HG03342 (cell line): ENCODE results near the gene IL6R.

Experiments used
- ATAC-seq: cut with Tn5 transposase; IDR thresholded peaks from one replicate; pipeline ENCODE4 v1.9.1; 2021; ENCODE audit warnings: mild to moderate bottlenecking, moderate library complexity; ENCODE audit not compliant: unreplicated experiment

Gene IL6R

DNA sequence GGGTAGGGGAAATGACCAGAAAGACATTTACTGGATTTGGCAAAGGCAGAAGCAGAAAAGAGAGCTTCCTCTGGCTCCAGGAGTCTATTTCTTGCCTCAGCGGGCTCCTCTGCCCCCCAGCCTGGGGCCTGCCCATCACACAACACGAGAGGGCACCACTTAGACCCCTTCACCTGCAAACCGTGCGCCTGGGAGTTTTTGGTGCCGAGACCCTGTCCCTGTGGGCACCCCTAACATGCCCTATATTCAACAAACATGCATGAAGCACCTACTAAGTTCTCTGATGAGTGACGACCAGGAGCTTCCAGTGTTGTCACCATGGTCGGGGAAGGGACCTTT, 18.8 kb downstream of the IL6R start:
- no peak for ATAC-seq

DNA sequence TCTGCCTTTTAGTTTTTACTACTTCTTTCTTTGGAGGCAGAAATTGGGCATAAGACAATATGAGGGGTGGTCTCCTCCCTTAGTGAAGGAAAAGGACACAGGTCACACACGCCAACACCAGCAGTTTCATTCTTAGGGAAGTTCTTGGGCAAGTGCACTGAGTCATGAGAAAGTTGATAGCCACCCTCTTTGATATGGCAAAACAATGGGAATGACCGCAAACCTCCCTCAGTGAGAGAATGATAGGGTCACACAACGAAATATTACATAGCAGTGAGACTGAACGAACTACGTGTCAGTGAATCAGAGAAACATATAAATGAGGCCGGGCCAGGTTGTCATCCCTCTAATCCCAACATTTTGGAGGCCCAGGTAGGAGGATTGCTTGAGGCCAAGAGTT, 20.0 kb downstream of the IL6R start:
- ATAC-seq: no peak

DNA sequence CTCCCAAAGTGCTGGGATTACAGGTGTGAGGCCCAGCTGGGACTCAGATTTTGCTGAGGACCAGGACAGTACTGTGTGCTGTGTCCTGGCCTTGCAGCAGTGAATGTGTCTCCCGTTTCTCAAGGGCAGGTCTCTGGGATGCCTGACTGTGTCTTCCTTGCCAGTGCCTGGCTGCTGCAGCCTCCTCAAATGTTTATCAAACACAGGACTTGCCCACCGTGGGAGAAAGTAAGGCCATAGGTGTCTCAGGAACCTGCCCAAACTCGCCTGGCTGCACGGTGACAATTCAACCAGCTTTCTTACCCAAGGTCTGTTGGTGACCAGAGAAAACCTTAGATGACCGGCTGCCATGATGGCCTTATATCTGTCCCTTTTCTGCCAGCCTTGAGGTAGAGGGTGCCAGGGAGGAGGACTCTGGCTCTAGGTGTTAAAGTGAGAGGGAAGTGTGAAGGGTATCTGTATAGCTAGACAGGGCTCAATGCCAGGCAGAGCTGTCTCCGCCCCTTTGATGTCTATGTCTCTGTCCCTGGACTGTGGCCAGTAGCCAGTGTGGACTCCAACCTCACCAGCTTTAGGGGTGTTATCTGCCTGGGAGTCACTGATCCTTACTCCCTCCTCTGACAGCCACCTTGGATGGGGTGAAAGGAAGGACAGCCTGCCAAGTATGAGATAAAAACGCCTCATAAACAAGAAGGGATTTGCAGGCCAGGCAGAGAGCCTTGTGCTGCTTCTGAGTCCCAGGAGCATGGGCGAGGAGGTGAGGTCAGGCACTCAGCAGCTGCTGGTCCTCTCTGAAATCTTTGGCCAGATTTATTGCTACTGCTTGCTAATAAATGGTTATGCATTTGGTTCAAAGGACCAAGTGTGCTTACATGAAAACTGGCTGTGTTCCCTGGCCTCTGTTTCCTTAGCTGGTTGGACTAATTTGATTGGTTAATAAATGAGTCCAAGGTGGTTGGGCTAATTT, 22.3 kb downstream of the IL6R start:
- ATAC-seq: no peak

DNA sequence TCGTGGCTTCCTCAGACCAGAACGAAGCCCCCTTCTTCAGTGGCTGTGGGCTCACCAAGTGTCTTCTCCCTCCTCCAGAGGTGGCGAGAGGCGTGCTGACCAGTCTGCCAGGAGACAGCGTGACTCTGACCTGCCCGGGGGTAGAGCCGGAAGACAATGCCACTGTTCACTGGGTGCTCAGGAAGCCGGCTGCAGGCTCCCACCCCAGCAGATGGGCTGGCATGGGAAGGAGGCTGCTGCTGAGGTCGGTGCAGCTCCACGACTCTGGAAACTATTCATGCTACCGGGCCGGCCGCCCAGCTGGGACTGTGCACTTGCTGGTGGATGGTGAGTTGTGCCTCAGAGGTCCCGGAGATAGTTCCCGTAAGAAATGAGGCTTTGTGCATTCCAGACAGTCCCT, 24.0 kb downstream of the IL6R start:
- no peak for ATAC-seq

DNA sequence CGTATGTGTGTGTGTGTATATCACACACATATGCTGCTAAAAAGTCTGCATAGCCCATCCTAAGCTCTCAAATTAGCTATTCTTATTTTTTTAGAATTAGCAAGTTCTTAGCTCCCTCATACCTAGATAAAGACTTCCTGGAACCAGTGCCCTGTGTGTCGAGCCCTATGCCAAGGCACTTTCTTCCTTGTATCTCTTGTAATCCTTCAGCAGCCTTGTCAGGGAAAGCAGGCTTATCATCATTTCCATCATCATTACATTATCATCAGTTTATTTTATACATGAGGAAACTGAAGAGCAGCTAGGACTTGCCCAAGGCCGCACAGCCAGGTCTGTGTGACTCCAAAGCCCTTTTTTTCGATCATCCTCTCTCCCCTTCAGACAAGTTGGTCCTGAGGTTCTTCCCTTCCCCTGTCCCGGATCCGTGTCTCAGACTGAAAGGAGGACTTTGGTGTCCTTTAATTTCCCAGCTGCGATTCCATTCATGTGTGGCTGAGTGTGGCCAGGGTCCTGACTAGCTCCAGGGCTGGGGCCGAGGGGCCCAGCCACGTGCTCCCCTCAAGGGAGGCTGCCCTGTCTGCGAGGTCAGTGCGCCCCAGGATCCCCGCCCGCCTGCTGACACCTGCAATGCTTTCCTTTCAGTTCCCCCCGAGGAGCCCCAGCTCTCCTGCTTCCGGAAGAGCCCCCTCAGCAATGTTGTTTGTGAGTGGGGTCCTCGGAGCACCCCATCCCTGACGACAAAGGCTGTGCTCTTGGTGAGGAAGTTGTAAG, 24.9 kb downstream of the IL6R start:
- ATAC-seq: no peak

DNA sequence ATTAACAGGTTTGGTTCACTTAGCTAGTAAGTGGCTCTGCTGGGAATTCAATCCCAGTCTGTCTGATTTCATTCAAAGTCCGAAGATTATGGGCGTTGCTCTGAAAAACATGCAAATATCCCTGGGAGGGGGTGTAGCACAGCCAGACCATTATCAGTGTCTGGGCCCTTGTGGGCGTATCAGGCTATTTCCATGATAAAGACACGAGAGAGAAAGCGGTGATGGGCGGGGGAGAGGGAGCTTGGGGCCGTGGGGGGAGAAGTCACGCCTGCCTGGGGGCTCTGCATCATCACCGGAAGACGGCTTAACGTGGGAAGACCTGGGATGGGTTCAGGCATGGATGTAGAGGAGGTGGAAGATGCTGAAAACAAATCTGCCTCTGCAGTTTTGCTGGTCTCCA, 25.8 kb downstream of the IL6R start:
- no peak for ATAC-seq

DNA sequence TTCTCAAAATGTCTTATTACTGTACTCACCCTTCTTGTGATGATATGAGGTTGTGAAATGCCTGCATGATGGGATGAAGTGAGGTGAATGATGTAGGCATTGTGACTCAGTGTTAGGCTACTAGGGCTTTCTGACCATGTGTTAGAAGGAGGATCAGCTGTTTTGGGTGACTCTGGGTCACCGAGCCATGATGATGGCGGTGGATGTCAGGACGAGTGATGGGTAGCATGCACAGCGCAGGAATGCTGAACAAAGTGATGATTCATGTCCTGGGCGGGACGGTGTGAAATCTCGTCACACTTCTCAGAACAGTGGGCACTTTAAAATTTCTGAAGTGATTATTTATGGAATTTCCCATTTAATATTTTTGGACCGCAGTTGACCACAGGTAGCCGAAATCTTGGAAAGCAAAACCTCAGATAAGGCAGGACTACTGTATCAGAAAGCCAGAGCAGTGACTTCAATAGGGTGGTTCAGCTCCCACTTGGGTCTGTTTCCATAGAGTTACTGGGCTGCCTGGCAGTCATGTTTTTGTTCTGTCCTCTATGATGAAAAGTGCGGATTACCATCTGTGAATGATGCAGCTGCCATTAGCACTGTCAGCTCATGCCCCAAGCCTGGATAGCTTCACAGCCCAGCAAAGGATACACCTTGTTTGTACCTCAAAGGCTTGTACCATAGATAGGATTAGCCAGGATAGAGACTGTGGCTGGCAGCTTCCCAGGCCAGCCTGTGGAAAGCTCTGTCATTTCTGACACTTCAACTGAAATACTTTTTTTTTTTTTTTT, 26.6 kb downstream of the IL6R start:
- ATAC-seq: no peak

DNA sequence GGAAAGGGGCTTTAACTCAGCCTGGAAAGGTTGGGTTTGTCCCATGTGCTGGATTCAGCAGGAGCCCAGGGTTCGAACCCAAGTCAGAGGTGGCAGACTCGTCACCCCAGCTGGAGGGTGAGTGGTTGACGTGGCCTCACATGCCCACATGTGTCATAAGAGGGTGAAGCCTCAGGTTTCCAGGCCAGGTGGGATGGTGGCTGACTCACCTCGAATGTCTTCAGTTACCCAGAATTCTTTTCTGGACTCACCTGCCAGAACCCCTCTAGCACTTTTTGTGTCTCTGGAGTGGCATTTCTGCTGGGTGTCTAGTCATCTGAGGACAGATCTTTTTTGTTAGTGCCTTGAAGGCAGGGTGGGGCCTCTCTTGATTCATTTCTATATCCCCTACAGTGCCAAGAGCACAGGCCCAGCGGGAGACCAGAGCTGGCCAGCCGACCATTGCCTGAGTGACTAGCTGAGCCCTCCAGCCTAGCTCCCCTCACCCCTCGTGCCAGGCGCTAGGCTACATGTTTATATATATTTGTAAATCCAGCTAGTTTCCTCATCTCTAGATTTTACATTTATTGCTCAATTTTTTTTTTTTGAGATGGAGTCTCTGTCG, 28.1 kb downstream of the IL6R start:
- ATAC-seq: no peak

DNA sequence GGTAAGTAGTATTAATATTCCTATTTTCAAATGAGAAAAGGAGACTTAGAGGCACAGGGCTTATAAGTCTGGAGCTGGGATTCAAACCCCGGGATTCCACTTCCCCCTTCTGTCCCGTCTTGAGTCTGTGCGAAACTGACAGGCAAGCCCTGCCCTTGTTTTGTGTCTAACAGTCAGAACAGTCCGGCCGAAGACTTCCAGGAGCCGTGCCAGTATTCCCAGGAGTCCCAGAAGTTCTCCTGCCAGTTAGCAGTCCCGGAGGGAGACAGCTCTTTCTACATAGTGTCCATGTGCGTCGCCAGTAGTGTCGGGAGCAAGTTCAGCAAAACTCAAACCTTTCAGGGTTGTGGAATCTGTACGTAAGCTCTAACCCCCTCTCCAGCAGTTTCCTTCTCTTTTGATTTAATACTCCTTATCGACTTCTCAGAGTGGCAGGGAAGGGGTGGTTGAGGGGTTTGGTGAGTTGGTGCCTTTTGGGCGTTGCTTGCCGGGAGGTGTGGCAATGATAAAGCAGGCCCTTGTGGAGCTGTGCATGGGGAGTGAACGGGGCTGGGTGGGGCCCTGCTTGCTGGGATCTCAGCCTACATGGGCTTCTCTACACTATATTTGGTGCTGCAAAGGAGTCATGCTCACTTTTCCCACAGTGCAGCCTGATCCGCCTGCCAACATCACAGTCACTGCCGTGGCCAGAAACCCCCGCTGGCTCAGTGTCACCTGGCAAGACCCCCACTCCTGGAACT, 29.4 kb downstream of the IL6R start:
- no peak for ATAC-seq

DNA sequence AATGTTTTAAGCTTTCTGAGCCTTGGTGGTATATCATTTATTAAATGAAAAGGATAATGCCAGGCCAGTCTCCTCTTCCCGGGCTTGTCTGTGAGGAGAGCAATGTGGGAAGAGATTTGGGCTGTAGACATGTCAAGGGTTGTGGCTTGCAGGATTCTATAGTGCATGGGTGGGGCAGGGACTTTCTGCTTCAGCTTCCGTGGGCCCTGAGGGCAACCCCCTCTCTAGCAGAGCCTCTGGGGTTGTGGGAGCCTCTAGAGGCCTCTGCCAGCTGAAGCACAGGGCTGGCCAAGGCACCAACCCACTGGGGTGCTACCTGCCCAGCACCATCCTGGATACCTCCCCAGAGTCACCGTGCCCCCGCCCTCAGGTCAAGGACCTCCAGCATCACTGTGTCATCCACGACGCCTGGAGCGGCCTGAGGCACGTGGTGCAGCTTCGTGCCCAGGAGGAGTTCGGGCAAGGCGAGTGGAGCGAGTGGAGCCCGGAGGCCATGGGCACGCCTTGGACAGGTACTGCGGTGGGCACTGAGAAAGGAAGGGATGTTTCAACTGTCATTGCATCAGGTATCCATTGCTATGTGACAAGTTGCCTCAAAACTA, 30.6 kb downstream of the IL6R start:
- no peak for ATAC-seq

DNA sequence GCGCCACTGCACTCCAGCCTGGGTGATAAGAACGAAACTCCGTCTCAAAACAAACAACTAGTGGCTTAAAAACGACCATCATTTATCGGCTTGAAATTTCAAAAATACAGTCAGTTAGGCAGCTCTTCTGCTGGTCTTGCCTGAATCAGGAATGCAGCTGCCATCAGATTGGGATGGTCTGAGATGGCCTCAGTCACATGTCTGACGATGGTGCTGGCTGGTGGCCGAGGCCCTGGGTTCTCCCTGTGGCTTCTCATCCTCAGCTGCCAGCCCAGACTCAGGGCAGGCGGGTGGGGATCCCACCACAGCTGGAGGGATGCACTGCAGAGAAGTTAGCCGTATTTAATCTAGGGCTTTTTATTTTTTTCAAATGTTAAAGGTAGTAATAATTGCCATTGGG, 31.3 kb downstream of the IL6R start:
- ATAC-seq: no peak

DNA sequence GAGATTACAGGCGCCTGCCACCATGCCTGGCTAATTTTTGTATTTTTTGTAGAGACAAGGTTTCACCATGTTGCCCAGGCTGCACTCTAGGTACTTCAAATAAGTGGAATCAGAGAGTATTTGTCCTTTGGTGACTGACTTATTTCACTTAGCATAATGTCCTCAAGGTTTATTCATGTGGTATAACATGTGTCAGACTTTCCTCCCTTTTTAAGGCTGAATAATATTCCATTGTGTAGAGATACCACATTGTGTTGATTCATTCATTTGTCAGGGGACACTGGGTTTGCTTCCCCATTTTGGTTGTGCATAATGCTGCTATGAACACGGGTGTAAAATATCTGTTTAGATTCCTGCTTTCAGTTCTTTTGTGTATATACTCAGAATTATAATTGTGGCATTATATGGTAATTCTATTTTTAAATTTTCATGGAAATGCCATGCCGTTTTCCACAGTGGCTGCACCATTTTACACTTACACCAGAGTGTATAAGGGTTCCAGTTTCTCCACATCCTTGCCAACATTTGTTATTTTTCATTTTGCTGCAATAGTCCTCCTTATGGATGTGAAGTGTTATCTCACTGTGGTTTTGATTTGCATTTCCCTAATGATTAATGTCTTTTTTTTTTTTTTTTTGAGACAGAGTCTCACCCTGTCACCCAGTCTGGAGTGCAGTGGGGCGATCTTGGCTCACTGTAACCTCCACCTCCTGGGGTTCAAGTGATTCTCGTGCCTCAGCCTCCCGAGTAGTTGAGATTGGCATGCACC, 35.1 kb downstream of the IL6R start:
- ATAC-seq: peak; percentile 18

DNA sequence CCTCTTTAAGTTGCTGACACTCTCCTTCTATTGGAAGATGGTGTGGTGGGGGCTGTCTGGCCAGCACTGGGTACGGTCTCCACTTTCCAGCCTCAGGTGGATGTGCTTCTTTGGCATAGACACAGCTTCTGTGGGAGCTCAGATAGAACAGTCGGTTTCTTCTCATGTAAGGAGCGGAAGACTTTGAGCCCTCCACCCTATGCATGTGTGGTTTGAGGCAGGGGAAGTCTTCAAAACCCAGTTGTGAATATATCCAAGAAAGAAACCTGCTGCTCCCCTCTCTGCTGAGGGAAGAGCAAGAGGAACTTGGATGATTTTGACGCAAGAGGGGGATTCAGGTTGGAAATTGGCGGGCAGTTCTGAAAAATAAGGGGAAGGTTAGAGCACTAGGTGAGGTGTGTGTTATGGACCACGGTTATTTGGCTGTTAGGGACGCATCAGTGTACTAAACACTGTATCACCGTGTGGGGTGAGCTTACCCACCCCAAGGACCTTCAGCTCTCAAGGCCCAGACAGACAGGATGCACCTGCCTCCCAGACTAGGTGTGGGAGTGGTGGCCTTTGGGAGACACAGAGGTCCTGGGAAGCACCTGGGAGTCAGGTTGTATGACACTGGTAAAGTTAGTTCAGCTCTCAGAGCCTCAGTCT, 36.2 kb downstream of the IL6R start:
- ATAC-seq: no peak

DNA sequence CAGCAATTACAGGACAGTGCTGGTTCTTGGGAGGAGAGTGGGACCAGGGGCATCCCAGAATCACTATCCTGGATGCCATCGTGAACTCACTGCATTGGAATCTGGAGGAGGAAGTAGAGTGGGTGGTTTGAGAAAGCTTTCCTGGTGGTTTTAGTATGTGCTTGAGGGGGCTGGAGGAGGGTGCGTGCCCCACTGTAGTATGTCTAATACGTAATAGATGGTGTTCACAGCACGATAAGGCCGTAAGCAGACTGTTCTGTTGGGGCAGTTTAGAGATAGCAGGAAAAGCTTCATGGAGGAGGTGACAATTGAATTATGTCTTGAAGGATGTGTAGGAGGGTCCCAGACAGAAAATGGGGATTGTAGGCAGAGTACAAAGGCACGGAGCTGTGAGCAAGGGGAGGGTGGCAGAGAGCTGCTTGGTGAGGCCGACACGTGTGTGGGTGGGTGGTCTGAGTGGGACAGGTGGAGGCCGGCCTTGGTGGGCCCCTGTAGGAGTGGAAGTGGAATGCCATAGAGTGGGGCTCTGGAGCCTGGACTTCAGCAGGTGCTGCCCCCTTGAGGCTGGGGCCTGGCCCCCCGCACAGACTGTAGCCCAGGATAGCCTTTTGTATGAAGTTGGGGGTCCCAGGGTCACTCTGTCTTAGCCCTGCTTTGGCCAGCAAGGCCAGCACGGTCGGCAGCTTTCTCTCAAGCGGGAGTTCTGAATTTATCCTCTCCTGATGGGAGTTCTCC, 37.0 kb downstream of the IL6R start:
- no peak for ATAC-seq

DNA sequence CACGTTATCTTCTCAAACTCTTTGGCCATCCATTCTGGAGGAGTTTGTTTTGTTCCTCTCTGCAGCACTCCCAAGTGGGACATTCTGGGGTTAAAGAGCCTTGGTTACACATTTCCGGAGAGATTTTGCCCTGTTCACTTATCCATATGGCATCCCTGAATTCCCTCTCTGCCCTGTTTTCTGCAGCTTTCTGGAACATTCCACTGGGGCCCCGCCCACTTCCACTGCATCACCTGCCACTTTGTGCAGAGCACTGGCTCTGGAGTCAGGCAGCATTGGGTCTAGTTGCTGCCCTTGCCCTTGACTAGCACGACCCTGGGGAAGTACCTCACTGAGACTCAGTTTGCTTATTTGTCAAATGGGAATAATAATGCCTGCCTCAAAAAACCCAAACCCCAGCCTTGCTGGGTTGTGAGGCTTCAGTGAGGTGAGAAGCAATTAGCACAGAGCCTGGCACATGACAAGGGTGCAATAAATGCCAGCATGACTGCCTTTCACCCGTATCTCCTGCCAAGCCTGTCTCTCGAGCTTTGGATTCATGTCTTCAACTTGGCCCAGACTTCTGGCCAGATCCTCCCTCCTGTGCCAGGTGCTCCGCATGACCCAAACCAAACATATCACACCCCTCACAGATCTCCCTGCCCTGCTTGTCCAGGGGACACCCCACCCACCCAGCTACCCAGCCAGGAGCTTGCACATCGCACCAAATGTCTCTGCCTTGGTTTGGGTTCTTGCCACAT, 38.3 kb downstream of the IL6R start:
- ATAC-seq: no peak

DNA sequence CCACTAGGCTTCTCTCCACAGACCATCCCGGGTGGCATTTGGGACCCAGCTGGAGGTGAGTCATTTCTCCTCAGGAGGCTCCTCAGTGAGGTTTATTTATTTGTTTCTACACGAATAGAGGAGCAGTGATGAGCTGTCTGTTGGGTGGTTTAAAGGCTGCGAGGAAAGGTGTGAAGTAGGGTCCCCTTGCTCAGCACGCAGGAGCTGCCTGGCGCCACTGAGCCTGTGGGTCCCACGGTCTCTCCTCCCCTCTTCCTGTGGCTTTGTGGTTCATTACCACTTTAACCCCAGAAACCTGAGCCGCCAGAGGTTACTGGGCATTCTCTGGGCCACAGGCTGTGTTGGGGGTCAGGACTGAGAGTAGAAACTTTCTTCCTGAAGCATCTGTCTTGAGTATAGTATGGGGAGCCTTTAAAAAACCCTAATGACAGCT, 39.9 kb downstream of the IL6R start:
- no peak for ATAC-seq

DNA sequence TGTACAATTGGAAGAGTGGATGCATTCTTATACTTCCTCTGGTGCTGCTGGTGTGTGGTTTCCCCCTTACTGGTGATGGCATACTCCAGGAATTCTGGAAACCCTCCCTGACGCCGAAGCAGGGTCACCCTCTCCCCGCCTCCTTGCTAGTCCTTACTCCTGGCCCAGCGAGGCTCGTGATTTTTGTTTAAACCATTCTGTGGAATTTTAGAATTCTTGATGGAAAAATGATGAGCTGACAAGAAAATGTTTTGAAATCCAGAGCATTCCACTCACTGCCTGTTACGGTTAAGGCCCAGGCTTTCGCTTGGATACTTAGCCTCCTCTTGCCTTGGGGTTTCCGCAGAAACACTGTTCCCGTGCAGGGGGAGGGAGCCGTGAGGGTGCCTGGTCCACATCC, 41.1 kb downstream of the IL6R start:
- ATAC-seq: no peak
